NT2/D1 (cell line): ENCODE measurements around the gene CACNA2D3.

Experiments used
- SUZ12 ChIP-seq: IDR thresholded peaks from 2 replicates; pipeline ENCODE4 v1.6.1; 2011; ENCODE audit not compliant: insufficient read length, insufficient read depth; ENCODE audit errors: extremely low read depth
- YY1 ChIP-seq: IDR thresholded peaks from 2 replicates; pipeline ENCODE4 v1.6.1; 2011; ENCODE audit not compliant: insufficient read length, insufficient read depth

DNA sequence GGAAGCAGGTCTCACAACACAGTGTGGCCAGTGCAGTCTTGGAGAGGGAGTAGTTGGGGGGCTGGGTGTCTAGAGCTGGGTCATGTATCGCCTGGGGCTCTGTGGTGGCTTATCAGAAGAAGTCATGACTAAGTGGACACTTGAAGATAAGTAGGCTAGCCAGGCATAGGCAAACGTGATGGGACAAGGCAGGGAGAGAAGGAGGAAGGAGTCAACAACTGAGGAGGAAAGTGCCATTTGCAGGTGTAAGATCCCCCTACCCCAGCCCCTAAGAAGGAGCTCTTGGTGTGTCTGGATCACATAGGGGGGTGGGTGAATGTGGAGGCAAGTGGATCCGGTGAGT lies 453.2 kb downstream of the CACNA2D3 start:
- TF ChIP-seq SUZ12 (no peak), YY1 (no peak)
